Stimulated activated naive CD8-positive, alpha-beta T cell treated with anti-CD3 and anti-CD28 coated beads, Interleukin-15, amount 100 ng/mL, for 72 hours (primary cell): Measurements from ENCODE around the gene HSBP1.
A peak's percentile ranks its signal among the peaks of the same experiment; 100 is the strongest.

ENCODE experiments used
- ATAC-seq: fragments of 150-1000 bp; cut with Tn5 transposase; 2 replicates; pipeline ENCODE4 v1.10.0; 2021; ENCODE audit warnings: mild to moderate bottlenecking, moderate library complexity
- DNase-seq, 2 donors: peaks; one replicate each; pipeline ENCODE4 v3.0.0; 2021 to 2022
- H3K27ac Mint-ChIP-seq, 2 donors: one replicate each; pipeline ENCODE4 v1.8.0; 2022; ENCODE audit warnings: mild to moderate bottlenecking in 2 of 2, mixed read lengths in 2 of 2, moderate library complexity in 2 of 2
- H3K27me3 Mint-ChIP-seq: one replicate; pipeline ENCODE4 v1.8.0; 2022; ENCODE audit warnings: mixed read lengths
- H3K4me1 Mint-ChIP-seq: one replicate; pipeline ENCODE4 v1.8.0; 2022; ENCODE audit warnings: mild to moderate bottlenecking, mixed read lengths
- H3K4me3 Mint-ChIP-seq, 2 donors: one replicate each; pipeline ENCODE4 v1.8.0; 2022; ENCODE audit warnings: mild to moderate bottlenecking in 2 of 2, mixed read lengths in 2 of 2, moderate library complexity in 1 of 2
- H3K9me3 Mint-ChIP-seq, 2 donors: one replicate each; pipeline ENCODE4 v1.8.0; 2022; ENCODE audit warnings: mixed read lengths in 2 of 2

Gene HSBP1

DNA sequence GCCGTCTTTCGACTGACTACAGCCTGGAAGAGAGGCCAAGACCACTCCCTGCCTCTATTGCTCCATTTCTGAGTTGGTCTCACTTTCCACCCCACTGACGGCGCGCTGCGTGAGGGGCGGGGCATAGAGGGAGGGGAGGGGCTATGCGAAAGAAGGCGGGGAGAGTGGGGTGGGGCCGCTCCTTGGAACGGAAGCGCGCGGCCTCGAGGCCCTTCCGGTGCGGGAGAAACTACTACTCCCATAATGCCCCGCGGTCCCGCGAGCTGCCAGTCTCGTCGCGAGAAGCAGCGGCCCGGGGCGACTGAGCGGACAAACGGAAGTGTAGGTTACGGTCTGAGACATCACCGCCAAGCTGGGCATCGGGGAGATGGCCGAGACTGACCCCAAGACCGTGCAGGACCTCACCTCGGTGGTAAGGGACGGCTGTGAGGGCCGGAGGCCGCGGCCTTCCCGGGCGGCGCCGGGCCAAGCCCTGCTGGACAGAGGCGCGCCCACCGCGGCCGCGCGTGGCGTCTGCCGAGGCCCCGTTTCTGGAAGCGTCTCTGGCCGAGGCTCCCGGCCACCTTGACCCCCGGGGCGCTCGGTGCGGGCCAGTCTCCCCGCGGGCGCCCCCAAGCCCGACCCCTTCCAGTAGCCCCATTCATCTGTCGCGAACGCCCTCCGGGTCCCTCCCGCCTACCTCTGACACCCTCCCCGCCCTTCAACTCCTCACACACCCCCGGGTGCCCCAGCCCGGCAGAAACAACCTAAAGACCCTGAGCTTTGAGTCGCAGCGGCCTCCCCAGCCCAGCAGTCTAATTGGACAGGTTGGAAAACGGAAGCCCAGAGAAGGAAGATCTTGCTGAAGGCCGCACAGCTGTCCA lies at the start of gene HSBP1:
TSS of gene HSBP1 (plus strand) at position 269 of the 863 bp plus-strand sequence. CDS start at position 368, 99 bp downstream.
- peaks cover 0 to 7% of the 10 kb centered on the region in 2 donors for H3K9me3 Mint-ChIP-seq
- H3K27me3 Mint-ChIP-seq = no peaks in the 10 kb centered on the region
- peak within 1 kb of the TSS; percentile 96 to 98 for H3K27ac Mint-ChIP-seq
- ATAC-seq (peak; percentile 97), DNase-seq (peak; percentile 91 to 94)
- peak within 1 kb of the TSS; percentile 92 to 99 for H3K4me3 Mint-ChIP-seq
- peaks cover 49% of the 10 kb centered on the region for H3K4me1 Mint-ChIP-seq

DNA sequence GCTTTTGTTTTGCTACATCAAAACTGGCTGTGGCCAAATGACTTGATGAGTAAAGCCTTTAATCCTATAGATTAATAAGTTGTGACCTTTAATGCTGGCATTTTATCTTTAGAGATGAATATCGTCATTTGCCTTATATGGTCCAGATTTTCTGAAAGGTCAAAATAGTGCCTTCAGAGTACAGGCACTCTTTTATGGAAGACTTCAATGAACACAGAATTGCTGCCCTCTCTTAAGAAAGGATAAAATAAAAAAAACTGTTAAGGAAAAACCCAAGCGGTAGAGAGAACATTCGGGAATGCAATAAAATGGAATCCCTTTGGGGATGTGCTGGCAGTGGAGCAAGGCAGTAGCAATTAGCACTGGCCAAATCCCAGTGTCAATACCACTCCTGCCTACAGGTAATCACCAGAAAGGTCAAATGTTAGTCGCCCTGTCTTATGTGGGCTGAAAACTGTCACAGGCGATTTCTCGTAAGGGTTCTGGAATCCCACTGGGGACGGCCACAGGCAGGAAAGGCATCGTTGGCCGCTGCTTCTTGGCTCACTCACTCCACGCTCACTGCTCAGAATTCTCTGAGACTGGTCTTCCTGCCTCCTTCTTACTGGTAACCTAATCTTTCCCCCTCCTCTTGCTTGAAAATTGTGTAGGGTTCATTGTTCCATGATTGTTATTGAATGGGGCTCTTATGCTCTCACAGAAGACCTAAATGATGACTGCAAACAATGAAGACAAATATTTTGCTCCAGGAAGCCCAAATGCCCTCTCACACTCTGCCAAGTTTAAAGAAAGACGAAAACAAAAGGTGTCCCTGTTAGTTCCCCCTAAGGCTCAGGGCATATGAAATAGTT lies 45.4 kb upstream of the HSBP1 start:
- no peaks in the 10 kb centered on the region for H3K27me3 Mint-ChIP-seq
- no peaks in the 10 kb centered on the region for H3K9me3 Mint-ChIP-seq
- H3K27ac Mint-ChIP-seq = no peak overlapping the region
- no peak overlapping the region for H3K4me3 Mint-ChIP-seq
- DNase-seq (no peak), ATAC-seq (no peak)
- H3K4me1 Mint-ChIP-seq = no peaks in the 10 kb centered on the region

DNA sequence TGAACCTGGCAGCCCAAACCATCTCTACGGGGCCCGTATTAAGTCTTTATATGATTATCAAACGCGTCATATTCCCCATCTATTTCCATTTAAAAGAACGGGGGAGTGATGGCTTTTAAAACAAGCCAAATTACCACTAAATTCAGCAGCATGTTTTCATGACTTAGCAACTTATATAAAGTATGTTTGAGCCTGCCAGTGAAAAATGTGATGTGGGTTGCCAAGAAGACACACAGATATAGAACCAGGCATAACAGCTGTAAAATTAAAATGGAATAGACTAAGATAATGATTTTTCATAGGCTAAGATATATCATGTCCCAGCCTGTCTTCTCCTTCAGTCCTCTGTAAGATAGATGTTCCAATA lies 44.8 kb upstream of the HSBP1 start:
- Mint-ChIP-seq H3K27ac (no peak overlapping the region), H3K4me3 (no peak overlapping the region), H3K4me1 (no peaks in the 10 kb centered on the region), H3K9me3 (no peaks in the 10 kb centered on the region), H3K27me3 (no peaks in the 10 kb centered on the region)
- no peak for ATAC-seq
- DNase-seq = no peak

DNA sequence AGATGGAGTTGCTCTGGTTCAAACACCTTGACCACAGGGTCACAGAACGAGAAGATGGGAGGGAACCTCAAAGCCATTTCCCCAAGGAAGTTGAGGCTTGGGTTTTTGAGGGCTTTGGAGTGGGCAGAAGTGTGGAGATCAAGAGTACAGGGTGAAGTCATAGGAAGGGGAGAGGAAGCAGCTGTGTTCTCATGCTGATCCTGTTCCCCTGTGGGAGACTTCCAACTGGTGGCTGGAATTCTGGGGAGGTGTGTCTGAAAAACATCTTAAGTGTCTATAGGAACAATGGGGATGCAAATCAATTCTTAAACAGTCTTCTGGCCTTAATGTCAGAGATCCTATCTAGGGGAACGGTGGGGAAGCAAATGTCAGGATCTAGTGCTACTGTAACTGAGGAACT lies 38.8 kb upstream of the HSBP1 start:
- no peak for DNase-seq
- H3K27ac Mint-ChIP-seq = no peak overlapping the region
- no peaks in the 10 kb centered on the region for H3K27me3 Mint-ChIP-seq
- no peak overlapping the region for H3K4me3 Mint-ChIP-seq
- ATAC-seq = no peak
- H3K9me3 Mint-ChIP-seq = no peaks in the 10 kb centered on the region
- H3K4me1 Mint-ChIP-seq = peaks cover 5% of the 10 kb centered on the region

DNA sequence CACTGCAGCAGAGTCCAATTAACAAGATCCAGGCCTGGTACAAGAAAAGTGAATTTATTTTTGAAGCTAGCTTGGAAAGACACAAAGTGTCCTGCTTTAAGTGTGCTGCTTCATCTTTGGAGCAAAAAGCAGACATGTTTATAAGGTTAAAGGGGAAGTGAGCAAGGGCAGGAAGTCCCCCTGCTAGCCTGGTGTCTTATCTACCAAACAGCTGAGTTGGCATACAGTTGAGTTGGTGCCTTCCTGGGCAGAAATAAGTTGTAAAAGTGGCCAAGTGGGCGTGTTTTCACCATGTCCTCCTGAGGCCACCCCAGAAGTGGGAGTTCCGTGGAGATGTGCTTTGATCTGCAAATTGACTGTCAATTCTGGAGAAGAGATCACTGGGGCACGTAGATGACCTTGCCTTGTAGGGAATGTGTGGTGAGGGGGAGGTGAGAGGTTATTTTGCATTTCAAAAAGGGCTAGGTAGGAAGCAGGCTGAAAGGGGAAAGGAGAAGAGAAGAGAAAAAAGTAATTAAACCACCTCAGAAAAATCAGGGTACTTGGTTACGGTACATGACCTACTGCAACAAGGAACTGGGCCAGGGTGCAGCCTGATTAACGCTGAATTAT lies 38.3 kb upstream of the HSBP1 start:
- ATAC-seq (no peak), DNase-seq (no peak)
- Mint-ChIP-seq H3K9me3 (no peaks in the 10 kb centered on the region), H3K4me3 (no peak overlapping the region), H3K27ac (no peak overlapping the region), H3K27me3 (no peaks in the 10 kb centered on the region), H3K4me1 (peaks cover 5% of the 10 kb centered on the region)

DNA sequence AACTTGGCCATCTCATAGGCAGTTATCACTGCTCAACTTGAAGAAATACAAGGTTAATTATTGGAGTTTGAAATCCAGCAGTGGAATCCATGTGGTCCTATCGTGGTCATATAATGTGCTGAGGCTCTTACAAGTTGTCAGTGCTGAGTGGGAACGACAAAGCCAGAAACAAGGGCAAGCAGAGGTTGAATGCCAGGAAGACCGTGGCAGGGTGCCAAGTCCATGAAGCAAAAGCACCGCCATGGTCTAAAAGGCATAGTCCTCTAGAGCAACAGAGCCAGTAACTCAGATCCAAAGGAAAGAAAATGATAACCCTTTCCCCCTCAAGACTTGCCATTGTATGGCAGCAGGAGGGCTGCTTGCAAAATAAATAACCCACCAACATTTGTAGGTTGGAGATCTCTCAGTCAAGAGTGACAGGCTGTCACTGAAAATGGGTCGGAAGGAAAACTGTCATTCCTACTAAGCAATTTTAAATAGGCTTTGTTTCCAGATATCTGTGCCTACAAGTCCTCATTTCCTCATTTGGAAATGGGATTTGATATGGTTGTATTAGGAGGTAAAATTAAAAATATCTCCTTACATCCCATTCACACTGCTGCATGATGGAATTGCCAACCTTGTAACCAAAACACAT lies 36.4 kb upstream of the HSBP1 start:
- ATAC-seq (no peak), DNase-seq (no peak)
- H3K4me1 Mint-ChIP-seq = peaks cover 5% of the 10 kb centered on the region
- H3K27me3 Mint-ChIP-seq = peaks cover 7% of the 10 kb centered on the region
- no peak overlapping the region for H3K4me3 Mint-ChIP-seq
- no peaks in the 10 kb centered on the region for H3K9me3 Mint-ChIP-seq
- H3K27ac Mint-ChIP-seq = no peak overlapping the region

DNA sequence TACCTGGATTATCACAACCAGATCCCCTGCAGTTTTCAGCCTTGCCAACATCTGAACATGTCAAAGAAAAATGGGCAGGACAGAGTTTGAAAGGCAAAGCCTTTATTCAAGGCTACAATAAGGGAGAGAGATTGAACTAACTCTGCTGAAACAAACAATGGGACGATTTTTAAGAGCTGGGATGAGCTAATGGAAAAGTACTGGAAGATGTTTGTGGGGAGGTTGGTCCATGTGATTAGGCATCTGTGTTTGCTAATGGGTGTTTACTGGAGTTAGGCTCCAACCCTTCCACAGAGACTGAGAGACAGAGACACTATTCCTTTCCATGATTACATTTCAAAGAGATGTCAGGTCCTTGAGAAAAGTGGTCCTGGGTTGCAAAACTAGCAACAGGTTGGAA lies 35.0 kb upstream of the HSBP1 start:
- ATAC-seq (no peak), DNase-seq (no peak)
- Mint-ChIP-seq H3K4me3 (no peak overlapping the region), H3K4me1 (peaks cover 5% of the 10 kb centered on the region), H3K9me3 (no peaks in the 10 kb centered on the region), H3K27ac (peak overlapping the region in 1 of 2 donors; percentile 13), H3K27me3 (peaks cover 7% of the 10 kb centered on the region)

DNA sequence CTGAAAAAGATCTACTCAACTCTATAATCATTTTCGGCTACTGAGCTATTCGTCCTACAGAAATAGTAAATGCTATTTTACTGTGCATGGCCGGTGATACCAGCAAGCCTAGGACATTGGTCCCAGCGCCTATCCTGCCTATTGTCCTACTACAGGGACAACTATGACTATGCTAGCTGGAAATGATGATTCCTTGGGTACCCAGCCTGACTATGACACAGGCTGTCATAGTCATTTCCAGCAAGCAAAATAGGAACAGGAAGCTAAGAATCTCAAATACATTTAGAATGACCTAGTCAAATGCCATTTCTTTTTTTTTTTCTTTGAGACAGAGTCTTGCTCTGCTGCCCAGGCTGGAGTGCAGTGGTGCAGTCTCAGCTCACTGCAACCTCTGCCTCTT lies 33.7 kb upstream of the HSBP1 start:
- H3K9me3 Mint-ChIP-seq = no peaks in the 10 kb centered on the region
- ATAC-seq = no peak
- H3K4me3 Mint-ChIP-seq = no peak overlapping the region
- DNase-seq = no peak
- H3K27ac Mint-ChIP-seq = no peak overlapping the region
- H3K27me3 Mint-ChIP-seq = peaks cover 7% of the 10 kb centered on the region
- peaks cover 4% of the 10 kb centered on the region for H3K4me1 Mint-ChIP-seq

DNA sequence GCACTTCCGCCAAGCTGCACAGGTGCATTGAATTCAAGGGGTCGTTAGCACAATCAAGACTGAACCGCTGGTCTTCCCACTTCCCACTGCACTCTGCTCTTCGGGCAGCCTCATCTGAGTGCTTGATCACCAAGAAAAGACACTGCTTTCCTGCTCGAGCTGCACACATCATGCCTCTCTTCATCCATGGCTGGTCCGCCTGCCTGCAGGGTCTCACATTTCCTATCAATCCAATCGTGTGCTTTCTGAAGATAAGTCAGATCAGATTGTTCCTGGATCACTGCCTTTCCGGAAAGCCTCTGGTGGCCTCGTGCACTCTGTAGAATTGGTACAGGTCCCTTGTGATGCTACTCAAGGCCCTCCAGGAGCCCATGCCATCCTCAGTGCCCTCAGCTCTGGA lies 30.8 kb upstream of the HSBP1 start:
- Mint-ChIP-seq H3K9me3 (no peaks in the 10 kb centered on the region), H3K27ac (no peak overlapping the region), H3K27me3 (peaks cover 7% of the 10 kb centered on the region), H3K4me3 (no peak overlapping the region), H3K4me1 (no peaks in the 10 kb centered on the region)
- DNase-seq = no peak
- ATAC-seq = no peak

DNA sequence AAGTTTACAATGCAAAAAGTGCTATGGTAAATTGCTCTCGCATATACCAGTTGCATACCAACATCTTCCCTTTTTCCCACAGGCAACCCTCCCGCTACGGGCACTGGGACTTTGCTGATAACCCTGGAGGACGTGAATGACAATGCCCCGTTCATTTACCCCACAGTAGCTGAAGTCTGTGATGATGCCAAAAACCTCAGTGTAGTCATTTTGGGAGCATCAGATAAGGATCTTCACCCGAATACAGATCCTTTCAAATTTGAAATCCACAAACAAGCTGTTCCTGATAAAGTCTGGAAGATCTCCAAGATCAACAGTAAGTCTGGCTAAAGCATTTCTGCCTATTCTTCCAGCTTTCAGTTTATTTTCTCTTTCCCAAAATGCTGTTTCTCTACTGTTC lies 27.9 kb upstream of the HSBP1 start:
- Mint-ChIP-seq H3K27me3 (peaks cover 7% of the 10 kb centered on the region), H3K4me1 (no peaks in the 10 kb centered on the region), H3K9me3 (no peaks in the 10 kb centered on the region), H3K4me3 (no peak overlapping the region), H3K27ac (no peak overlapping the region)
- DNase-seq = no peak
- no peak for ATAC-seq

DNA sequence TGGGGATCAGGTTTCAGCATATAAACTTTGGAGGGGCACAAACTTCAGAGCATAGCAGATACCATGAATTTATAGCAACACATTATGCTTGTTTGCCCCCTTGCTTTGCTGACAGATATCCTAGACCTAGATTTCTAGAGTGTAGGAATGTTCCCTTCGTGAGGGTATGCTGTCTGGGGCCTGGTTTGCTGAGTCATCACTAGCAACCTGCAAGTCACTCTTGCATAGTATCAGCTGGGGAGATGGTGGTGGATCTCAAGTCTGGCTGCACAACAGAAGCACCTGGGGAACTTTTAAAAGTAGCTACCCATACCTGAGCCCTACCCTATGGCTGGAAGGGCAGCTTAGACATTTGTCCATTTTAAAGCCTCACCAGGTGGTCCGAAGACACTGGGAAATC lies 22.3 kb upstream of the HSBP1 start:
- DNase-seq (no peak), ATAC-seq (no peak)
- Mint-ChIP-seq H3K9me3 (no peaks in the 10 kb centered on the region), H3K27ac (no peak overlapping the region), H3K27me3 (no peaks in the 10 kb centered on the region), H3K4me3 (no peak overlapping the region), H3K4me1 (no peaks in the 10 kb centered on the region)

DNA sequence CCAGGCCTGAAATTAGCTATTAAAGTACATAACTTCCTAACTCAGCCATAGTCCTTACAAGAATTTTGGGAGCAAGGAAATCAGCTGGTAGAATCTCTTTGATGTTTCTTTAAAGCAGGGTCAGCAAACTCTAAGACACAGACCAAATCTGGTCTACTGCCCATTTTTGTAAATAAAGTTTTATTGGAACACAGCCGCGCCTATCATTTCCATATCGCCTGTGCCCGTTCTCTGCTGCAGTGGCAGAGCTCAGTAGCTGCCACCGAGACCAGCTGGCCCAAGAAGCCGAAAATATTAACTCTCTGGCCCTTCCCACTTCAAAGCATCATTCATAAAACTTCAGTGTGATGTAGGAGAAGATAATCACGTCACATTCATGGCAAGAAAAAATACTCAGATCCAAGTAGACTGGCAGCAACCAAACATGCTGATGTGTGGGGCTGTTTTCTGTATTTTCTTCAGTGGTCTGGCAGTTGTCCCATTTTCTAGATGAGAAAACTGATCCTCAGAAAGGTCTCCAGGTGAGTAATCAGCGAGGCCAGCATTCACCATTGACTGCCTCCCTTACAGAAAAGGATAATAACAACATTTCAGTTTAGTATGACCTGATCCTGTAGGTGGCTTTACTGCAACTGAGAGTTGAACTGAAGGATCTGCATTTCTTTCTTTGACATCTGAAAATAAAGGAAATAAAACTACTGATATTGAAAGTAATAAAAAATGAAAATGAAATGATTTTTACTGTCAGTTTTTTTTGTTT lies 18.0 kb upstream of the HSBP1 start:
- no peaks in the 10 kb centered on the region for H3K27me3 Mint-ChIP-seq
- no peak overlapping the region for H3K27ac Mint-ChIP-seq
- H3K9me3 Mint-ChIP-seq = no peaks in the 10 kb centered on the region
- DNase-seq = no peak
- no peak for ATAC-seq
- H3K4me1 Mint-ChIP-seq = peaks cover 9% of the 10 kb centered on the region
- H3K4me3 Mint-ChIP-seq = no peak overlapping the region

DNA sequence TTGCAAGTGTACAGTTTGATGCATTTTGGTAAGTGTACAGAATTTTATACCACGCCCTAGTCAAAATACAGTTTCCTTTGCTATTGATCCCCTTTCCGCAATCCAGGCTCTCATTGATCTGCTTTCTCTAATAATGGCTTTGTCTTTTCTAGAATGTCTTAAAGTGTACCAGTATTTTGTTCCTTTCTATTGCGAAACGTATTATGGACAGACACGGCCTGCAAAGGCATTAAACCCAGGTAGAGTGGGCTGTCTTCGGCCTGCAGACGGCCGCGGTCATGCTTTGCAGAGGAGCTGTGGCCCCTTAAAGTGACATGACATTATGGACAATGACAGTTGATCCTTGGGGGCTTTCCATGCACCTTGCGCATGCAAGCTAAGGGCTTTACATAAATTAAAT lies 15.9 kb upstream of the HSBP1 start:
- H3K27me3 Mint-ChIP-seq = peaks cover 4% of the 10 kb centered on the region
- H3K4me3 Mint-ChIP-seq = no peak overlapping the region
- no peak overlapping the region for H3K27ac Mint-ChIP-seq

DNA sequence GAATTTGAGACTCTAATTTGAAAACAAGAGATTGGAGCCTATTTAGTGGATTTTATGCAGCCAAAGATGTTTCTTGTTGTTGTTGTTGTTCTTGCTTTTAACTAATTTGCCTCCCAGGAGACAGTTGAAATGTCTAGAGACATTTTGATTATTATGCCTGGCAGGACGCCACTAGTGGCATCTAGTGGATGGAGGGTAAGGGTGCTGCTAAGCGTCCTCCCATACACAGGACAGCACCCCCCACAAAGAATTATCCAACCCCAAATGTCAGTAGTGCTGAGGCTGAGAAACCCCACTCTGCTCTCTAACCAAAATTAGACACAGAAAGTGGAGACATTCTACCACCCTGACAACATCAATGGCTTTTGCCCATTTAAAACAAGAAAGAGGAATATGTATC lies 15.4 kb upstream of the HSBP1 start:
- no peak for ATAC-seq
- peaks cover 9% of the 10 kb centered on the region for H3K4me1 Mint-ChIP-seq

More for the DNA sequence above, 15.9 kb upstream of the HSBP1 start:
- no peak for ATAC-seq
- Mint-ChIP-seq H3K4me1 (peaks cover 9% of the 10 kb centered on the region), H3K9me3 (no peaks in the 10 kb centered on the region)
- no peak for DNase-seq

DNA sequence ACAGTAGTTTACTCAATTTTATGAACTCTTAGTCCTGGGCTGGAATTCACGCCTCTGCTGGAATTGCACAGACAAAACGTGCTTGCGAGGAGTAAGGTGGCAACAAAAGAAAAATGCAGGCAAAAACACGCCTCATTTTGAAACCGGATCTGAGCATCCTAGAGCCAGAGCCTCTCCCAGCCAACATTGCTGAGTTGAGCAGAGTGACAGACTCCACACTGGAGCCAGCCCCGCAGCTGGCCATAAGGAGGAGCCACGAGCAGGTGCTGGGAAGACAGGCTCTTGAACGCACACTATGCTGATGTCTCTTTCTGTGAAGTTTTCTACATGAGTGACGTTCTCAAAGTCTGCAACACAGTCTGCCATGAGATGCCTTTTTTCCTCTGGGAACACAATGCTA lies 14.6 kb upstream of the HSBP1 start:
- DNase-seq = no peak
- Mint-ChIP-seq H3K9me3 (no peaks in the 10 kb centered on the region), H3K27ac (no peak overlapping the region), H3K4me1 (peaks cover 9% of the 10 kb centered on the region), H3K27me3 (peaks cover 9% of the 10 kb centered on the region), H3K4me3 (no peak overlapping the region)
- ATAC-seq = no peak

More for the DNA sequence above, 15.4 kb upstream of the HSBP1 start:
- Mint-ChIP-seq H3K4me3 (no peak overlapping the region), H3K9me3 (no peaks in the 10 kb centered on the region), H3K27ac (no peak overlapping the region), H3K27me3 (peaks cover 8% of the 10 kb centered on the region)
- no peak for DNase-seq
